Gastroesophageal sphincter (tissue), 4 donors: Measurements from ENCODE around the gene PKN1. TPM values are rescaled to one million over a fixed set of nuclear protein-coding genes. Genes with fewer than 3 reads are reported as not detected.

Source experiments
- ATAC-seq: fragments of 150-250 bp; one replicate; pipeline ENCODE4 v1.9.1; 2016; ENCODE audit warnings: mild to moderate bottlenecking, moderate library complexity
- H3K27ac ChIP-seq, 4 donors: fragments of 200-600 bp; sonication (generic) in 3 of 4; 1 replicate in 3 of 4; 2 replicates in 1 of 4; pipeline ENCODE4 v1.5.1; 2016 to 2019
- H3K27me3 ChIP-seq: fragments of 200-600 bp; sonication (generic); one replicate; pipeline ENCODE4 v1.5.1; 2019
- H3K36me3 ChIP-seq, 2 donors: fragments of 200-600 bp; sonication (generic); one replicate each; pipeline ENCODE4 v1.5.1; 2019; ENCODE audit warnings: control low read depth in 1 of 2
- H3K4me1 ChIP-seq, 3 donors: fragments of 200-600 bp; sonication (generic); 1 replicate in 2 of 3; 2 replicates in 1 of 3; pipeline ENCODE4 v1.5.1; 2016 to 2019; ENCODE audit warnings: control low read depth in 2 of 3
- H3K4me3 ChIP-seq, 2 donors: fragments of 200-600 bp; sonication (generic); one replicate each; pipeline ENCODE4 v1.5.1; 2019; ENCODE audit warnings: mild to moderate bottlenecking in 1 of 2, moderate library complexity in 1 of 2
- H3K9me3 ChIP-seq, 3 donors: fragments of 200-600 bp; sonication (generic); one replicate each; pipeline ENCODE4 v1.5.1; 2017 to 2019; ENCODE audit warnings: control low read depth in 2 of 3
- EP300 ChIP-seq: sonication (generic); formaldehyde crosslinking; IDR thresholded peaks from one replicate; pipeline ENCODE4 v1.6.1; 2017; ENCODE audit warnings: antibody characterized with exemption, mild to moderate bottlenecking
- POLR2A ChIP-seq, 2 donors: fragments of 450-650 bp; IDR thresholded peaks; one replicate each; pipeline ENCODE4 v1.6.1; 2017; ENCODE audit warnings: antibody characterized with exemption in 2 of 2, mild to moderate bottlenecking in 2 of 2, moderate library complexity in 1 of 2
- POLR2AphosphoS5 ChIP-seq: sonication (generic); formaldehyde crosslinking; IDR thresholded peaks from one replicate; pipeline ENCODE4 v1.6.1; 2017; ENCODE audit warnings: antibody characterized with exemption
- WGBS, 2 donors: methylation state at CpG; one replicate each; pipeline ENCODE4 v1.1.5; 2018; ENCODE audit warnings: low coverage in 1 of 2; 5-methylcytosine and 5-hydroxymethylcytosine counted together
- total RNA-seq, 4 donors: library from RNA; depleted of rRNA; stranded (reverse); fragments of >200 nt; gene quantifications; one replicate each; pipeline ENCODE4 v1.1.0, GENCODE V29; 2016
- TF ChIP-seq, protein P1 (sequence below), 4 experiments: fragments of 200-600 bp in 2 of 4; fragments of 450-650 bp in 2 of 4; sonication (generic) in 1 of 4; IDR thresholded peaks; one replicate each; pipeline ENCODE4 v1.5.1; 2017 to 2019; ENCODE audit warnings: antibody characterized with exemption in 4 of 4, mild to moderate bottlenecking in 2 of 4, moderate library complexity in 2 of 4

The PKN1 gene
- 100 to 1,000 TPM in 3 of 4 donors, 10 to 100 TPM in 1; 98.2 to 286 (median 139) TPM for total RNA-seq

DNA sequence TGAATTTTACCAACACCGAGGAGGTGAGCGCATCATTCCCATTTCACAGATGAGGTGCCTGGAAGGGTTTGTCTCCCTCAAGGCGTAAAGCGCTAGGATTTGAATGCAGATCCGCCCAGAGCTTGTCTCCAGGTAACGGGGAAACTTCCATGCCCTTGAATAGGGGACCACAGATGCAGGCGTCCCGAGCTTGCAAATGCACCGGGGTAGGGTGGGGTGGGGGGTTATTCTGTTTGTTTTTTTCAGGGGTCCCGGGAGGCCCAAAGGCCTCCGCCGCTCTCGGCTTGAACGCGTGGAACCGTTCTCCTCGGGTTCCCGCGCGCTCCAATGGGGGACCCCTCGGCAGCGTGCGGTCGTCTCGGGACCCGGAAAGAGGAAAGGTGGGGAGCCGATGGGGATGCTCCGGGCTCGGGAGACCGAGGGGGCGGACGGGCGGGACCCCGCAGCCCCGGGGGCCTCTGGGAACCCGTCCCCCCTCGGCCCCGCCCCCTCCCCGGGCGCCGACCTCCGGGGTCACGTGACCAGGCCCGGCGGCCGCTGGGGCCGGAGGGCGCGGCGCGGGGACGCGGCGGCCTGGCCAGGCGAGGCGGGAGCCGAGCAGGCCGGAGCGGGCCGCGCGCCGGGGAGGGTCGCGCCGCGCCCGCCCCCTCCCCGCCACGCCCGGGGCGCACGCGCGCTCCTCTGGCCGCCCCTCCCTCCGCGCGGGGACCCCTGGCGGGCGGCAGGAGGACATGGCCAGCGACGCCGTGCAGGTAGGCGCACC, at the start of gene PKN1:
TSS of gene PKN1 (plus strand) at position 516 of the 763 bp plus-strand sequence. CDS start at position 732, 216 bp downstream.
- Histone ChIP-seq H3K27me3 (no peaks in the 10 kb centered on the region), H3K4me3 (peak within 1 kb of the TSS; percentile 93 to 97), H3K9me3 (no peaks in the 10 kb centered on the region), H3K27ac (peak within 1 kb of the TSS; percentile 88 to 96 (median 94)), H3K36me3 (peaks cover 0 to 19% of the 10 kb centered on the region in 2 donors), H3K4me1 (peaks cover 0 to 57% (median 18%) of the 10 kb centered on the region in 3 donors)
- WGBS, 2 donors, result 17% methylated on average over 1 of the region's 85 CpGs; no CpG with 5 or more reads in 1 of the 2 donors
- TF ChIP-seq POLR2AphosphoS5, result no peak
- peak; percentile 17 to 28 for TF ChIP-seq POLR2A (IDR thresholded peaks at IDR 0.05)
- TF ChIP-seq EP300, result no peak
- TF ChIP-seq, protein P1, sequence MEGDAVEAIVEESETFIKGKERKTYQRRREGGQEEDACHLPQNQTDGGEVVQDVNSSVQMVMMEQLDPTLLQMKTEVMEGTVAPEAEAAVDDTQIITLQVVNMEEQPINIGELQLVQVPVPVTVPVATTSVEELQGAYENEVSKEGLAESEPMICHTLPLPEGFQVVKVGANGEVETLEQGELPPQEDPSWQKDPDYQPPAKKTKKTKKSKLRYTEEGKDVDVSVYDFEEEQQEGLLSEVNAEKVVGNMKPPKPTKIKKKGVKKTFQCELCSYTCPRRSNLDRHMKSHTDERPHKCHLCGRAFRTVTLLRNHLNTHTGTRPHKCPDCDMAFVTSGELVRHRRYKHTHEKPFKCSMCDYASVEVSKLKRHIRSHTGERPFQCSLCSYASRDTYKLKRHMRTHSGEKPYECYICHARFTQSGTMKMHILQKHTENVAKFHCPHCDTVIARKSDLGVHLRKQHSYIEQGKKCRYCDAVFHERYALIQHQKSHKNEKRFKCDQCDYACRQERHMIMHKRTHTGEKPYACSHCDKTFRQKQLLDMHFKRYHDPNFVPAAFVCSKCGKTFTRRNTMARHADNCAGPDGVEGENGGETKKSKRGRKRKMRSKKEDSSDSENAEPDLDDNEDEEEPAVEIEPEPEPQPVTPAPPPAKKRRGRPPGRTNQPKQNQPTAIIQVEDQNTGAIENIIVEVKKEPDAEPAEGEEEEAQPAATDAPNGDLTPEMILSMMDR (IDR thresholded peaks at IDR 0.05), result peak in 1 of 4 experiments; percentile 14
- peak; percentile 50 for ATAC-seq

DNA sequence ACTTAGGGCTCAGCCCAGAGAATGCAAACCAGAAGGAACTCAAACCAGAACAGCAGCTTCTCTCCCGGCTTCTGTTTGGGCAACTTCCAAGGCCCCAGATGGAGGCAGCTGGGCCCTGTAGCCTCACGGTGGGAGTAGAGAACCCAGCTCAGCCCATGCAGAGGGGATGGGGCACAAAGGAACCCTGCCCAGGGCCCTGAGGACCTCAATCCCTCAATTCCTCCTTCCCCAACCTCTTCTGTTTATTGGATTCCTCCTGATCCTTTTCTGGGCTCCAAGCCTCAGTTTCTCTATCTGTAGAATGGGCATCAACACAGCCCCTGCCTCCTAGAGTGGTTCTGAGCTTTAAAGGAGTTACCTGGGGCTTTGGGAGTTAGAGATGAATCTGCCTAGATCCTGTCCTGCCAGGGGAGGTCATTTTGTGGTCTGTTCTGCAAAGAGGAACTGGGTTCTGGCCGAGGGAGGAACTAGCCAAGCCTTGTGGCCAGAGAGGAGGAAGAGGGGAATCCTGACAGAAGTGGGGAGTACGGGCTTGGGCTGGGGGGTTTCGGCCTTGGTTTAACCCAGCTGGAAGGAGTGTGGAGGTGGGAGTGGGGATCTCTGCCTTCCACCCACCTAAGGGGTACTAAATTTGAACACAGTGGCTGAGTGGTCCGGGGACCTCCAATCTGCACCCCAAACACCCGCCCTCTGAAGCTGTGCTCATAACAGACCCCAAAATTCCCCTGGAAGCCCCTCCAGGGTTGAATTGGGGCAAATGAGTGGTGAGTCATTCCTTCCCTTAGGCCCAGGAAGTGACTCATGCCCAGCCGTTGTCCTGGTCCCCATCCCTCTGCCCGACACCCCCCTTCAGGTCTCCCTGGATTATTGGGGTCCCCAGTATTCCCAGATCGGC, 49.2 kb upstream of the PKN1 start:
- 0 to 15% methylated on average over 3 to 5 of the region's 10 CpGs for WGBS, 2 donors
- no peaks in the 10 kb centered on the region for H3K9me3 ChIP-seq
- H3K4me1 ChIP-seq, result peaks cover 0 to 70% (median 22%) of the 10 kb centered on the region in 3 donors
- peaks cover 0 to 5% of the 10 kb centered on the region in 2 donors for H3K36me3 ChIP-seq
- TF ChIP-seq, protein P1 (IDR thresholded peaks at IDR 0.05), result no peak
- TF ChIP-seq POLR2AphosphoS5, result peak; percentile 23
- no peaks in the 10 kb centered on the region for H3K27me3 ChIP-seq
- ATAC-seq, result peak; percentile 55
- peak overlapping the region; percentile 74 to 89 (median 87) for H3K27ac ChIP-seq
- peak overlapping the region; percentile 27 to 63 for H3K4me3 ChIP-seq

DNA sequence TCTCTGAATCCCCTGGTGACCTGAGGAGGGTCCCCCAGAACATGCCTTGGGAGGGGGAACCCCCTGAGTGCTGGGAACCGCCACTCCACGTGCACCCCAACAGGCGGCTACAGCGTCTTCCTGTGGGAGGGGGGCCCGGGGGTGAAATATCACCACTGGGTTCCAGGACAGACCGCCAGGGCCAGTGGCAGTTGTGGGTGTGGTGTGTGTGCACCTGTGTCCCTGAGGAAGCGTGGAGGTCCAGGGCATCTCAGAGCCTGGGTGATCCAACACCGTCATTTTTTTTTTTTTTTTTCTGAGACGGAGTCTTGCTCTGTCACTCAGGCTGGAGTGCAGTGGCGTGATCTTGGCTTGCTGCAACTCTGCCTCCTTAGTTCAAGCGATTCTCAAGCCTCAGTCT, 47.6 kb upstream of the PKN1 start:
- peaks cover 0 to 54% (median 18%) of the 10 kb centered on the region in 3 donors for H3K4me1 ChIP-seq
- H3K27me3 ChIP-seq, result no peaks in the 10 kb centered on the region
- WGBS, 2 donors, result 56% methylated on average over 7 of the region's 11 CpGs; no CpG with 5 or more reads in 1 of the 2 donors
- H3K27ac ChIP-seq, result peak overlapping the region in 2 of 4 donors; percentile 87 to 89
- TF ChIP-seq, protein P1 (IDR thresholded peaks at IDR 0.05), result no peak
- TF ChIP-seq EP300 (no peak), POLR2AphosphoS5 (no peak), POLR2A (IDR thresholded peaks at IDR 0.05) (no peak)
- no peaks in the 10 kb centered on the region for H3K9me3 ChIP-seq
- ATAC-seq, result no peak
- peaks cover 0 to 9% of the 10 kb centered on the region in 2 donors for H3K36me3 ChIP-seq
- H3K4me3 ChIP-seq, result no peak overlapping the region

DNA sequence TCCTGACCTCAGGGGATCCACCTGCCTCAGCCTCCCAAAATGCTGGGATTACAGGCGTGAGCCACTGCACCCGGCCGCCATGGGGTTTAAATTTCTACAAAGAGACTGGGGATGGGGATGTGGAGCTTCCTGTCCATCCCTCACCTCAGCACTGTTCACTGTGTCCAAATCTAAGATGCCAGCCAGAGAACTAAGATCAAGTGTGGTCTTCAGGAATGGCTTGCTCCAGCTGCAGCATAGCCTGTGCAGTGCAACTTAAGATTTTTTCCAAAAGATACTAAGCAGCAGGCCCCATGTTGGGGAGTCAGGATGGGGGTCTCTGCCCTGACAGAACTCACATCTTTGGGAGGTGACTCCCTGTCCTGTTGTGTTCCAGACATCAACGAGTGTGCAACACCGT, 42.6 kb upstream of the PKN1 start:
- Histone ChIP-seq H3K36me3 (peaks cover 0 to 60% of the 10 kb centered on the region in 2 donors), H3K4me1 (peaks cover 0 to 4% (median 0%) of the 10 kb centered on the region in 3 donors), H3K9me3 (no peaks in the 10 kb centered on the region), H3K4me3 (no peak overlapping the region), H3K27me3 (no peaks in the 10 kb centered on the region), H3K27ac (no peak overlapping the region)
- ATAC-seq, result no peak
- WGBS, 2 donors, result 80% methylated on average over 1 of the region's 5 CpGs; no CpG with 5 or more reads in 1 of the 2 donors
- TF ChIP-seq, protein P1 (IDR thresholded peaks at IDR 0.05), result no peak
- TF ChIP-seq POLR2A (IDR thresholded peaks at IDR 0.05), result no peak
- TF ChIP-seq POLR2AphosphoS5, result no peak
- no peak for TF ChIP-seq EP300
